ENCODE data around the gene ABLIM2. TPM values are rescaled to one million over a fixed set of nuclear protein-coding genes. Genes with fewer than 3 reads are reported as not detected.

Gene ABLIM2
- total RNA-seq, 1 experiment from 2014 or later = 6.1 TPM

DNA sequence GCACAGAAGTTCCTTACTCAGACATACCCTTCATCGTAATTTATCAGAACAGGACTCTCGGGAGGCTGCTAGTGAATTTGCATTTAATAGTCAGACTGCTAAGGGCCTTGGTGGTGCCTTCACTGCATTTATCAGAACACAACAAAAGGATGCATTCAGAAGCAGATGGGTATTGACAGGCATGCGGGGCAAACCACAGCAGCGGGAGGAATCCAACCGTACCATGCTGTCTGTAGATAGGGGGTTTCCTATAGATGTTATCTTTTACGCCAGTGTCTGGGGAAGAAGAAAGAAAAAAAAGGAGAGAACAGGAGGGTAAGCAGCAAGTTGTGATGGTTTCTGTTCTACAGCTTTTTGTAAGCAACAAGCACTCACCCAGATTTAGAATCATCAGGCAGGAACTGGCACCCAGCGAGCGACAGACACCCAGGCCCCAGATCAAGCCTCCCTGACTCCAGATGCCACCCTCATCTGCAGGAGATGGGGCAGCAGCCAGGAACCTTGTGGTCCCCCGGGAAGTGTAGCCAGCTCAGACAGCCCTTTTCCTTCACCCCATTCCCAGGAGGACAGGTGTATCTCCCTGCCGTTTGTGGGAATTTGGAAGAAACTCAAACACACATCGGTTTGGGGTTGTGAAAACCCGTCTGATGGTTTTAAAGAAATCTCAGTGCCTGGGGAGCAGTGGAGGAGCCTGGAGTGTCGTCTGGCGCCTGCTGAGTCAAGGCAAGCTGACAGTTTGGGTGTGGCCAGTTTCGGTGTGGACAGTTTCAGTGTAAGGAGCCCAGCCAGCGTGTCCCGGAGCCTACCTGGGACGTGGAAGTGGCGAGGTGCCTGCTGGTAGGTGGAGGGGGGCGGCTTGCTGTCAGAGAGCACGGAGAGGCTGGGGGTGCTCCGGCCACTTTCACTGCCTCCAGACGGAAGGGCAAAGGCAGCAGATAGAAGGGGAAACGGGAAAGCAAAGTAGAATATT lies 138.9 kb downstream of the ABLIM2 start:
- CTCF ChIA-PET = no interaction called here
- H3K9me2 ChIP-seq (ENCODE audit: insufficient read depth) = no peaks in the 10 kb centered on the region
- POLR2A ChIA-PET = no interaction called here
- no peaks in the 10 kb centered on the region for H4K20me1 ChIP-seq (ENCODE audit: insufficient read depth)
- H3K4me1 ChIP-seq (ENCODE audit: control insufficient read depth in 1 of 2, insufficient read depth in 2 of 2, low read length in 2 of 2) = peaks cover 0 to 26% of the 10 kb centered on the region in 2 experiments; a peak in 2 of 4 replicates
- H3K9me3 ChIP-seq (ENCODE audit: control insufficient read depth in 1 of 2, insufficient read depth in 1 of 2, low read depth in 1 of 2, low read length in 2 of 2) = no peaks in the 10 kb centered on the region
- no TSS peak for BruUV-seq (replicated peaks)
- intact Hi-C loops (cut with micrococcal nuclease) = no loop called here
- H3K36me3 ChIP-seq (ENCODE audit: control insufficient read depth in 1 of 2, insufficient read depth in 2 of 2, low read length in 2 of 2) = no peaks in the 10 kb centered on the region
- H3K4me3 ChIP-seq (replicated peaks in 1 of 2; ENCODE audit: low read depth in 1 of 2, low read length in 2 of 2) = peak overlapping the region in 1 of 2 experiments; percentile 36; a peak in 2 of 4 replicates
- ATAC-seq = peak; percentile 55
- H3K4me2 ChIP-seq (ENCODE audit: low read length) = peak overlapping the region; percentile 68
- no peak overlapping the region for H2AFZ ChIP-seq (ENCODE audit: low read depth, low read length, poor library complexity, severe bottlenecking)
- no peaks in the 10 kb centered on the region for H3K79me2 ChIP-seq (ENCODE audit: insufficient read depth, low read length)
- no peak for DNase-seq (ENCODE audit: low read depth, low spot score)
- no peak overlapping the region for H3K27ac ChIP-seq (ENCODE audit: low read depth, low read length)
- RAD21 ChIA-PET (ENCODE audit: low non-redundant PET in 1 of 2, low total read pairs in 2 of 2, uncharacterized antibody in 2 of 2, unreplicated experiment in 2 of 2) = no interaction called here
- H3K27me3 ChIP-seq (ENCODE audit: insufficient read depth, low read length) = no peaks in the 10 kb centered on the region
- TF ChIP-seq, protein P1, sequence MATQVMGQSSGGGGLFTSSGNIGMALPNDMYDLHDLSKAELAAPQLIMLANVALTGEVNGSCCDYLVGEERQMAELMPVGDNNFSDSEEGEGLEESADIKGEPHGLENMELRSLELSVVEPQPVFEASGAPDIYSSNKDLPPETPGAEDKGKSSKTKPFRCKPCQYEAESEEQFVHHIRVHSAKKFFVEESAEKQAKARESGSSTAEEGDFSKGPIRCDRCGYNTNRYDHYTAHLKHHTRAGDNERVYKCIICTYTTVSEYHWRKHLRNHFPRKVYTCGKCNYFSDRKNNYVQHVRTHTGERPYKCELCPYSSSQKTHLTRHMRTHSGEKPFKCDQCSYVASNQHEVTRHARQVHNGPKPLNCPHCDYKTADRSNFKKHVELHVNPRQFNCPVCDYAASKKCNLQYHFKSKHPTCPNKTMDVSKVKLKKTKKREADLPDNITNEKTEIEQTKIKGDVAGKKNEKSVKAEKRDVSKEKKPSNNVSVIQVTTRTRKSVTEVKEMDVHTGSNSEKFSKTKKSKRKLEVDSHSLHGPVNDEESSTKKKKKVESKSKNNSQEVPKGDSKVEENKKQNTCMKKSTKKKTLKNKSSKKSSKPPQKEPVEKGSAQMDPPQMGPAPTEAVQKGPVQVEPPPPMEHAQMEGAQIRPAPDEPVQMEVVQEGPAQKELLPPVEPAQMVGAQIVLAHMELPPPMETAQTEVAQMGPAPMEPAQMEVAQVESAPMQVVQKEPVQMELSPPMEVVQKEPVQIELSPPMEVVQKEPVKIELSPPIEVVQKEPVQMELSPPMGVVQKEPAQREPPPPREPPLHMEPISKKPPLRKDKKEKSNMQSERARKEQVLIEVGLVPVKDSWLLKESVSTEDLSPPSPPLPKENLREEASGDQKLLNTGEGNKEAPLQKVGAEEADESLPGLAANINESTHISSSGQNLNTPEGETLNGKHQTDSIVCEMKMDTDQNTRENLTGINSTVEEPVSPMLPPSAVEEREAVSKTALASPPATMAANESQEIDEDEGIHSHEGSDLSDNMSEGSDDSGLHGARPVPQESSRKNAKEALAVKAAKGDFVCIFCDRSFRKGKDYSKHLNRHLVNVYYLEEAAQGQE (IDR thresholded peaks at IDR 0.05; ENCODE audit: low read depth) = no peak
- peak; percentile 25; the same call in 1 of the 2 replicates for TF ChIP-seq POLR2AphosphoS5 (IDR thresholded peaks at IDR 0.05; ENCODE audit: low read depth, low read length)
- H3K9ac ChIP-seq (ENCODE audit: low read length) = peak overlapping the region; percentile 22; the same call in 1 of the 2 replicates

DNA sequence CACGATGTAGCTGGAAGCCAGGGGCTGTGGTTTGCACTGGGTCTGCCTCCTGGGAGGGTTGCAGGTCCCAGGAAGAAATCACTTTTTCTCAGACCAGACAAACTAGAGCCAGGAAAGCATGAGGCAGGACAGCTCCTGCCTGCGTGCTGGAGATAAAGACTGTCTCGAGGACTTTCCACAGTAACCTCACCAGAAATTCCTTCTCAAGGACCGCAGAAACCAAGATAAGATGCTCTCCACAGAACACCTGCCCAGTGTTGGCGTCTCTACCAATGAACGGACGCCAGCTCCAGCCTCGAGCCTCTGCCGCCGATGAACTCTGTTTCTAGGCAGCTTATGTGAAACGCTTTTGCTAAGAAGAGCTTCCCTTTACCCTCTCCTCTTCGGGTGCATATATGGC lies 142.1 kb downstream of the ABLIM2 start:
- peaks cover 6% of the 10 kb centered on the region; the same call in 1 of the 2 replicates for H3K27me3 ChIP-seq (ENCODE audit: insufficient read depth, low read length)
- H3K9ac ChIP-seq (ENCODE audit: low read length) = no peak overlapping the region
- ChIA-PET CTCF (no interaction called here), RAD21 (ENCODE audit: low non-redundant PET in 1 of 2, low total read pairs in 2 of 2, uncharacterized antibody in 2 of 2, unreplicated experiment in 2 of 2) (no interaction called here), POLR2A (no interaction called here)
- H3K9me3 ChIP-seq (ENCODE audit: control insufficient read depth in 1 of 2, insufficient read depth in 1 of 2, low read depth in 1 of 2, low read length in 2 of 2) = no peaks in the 10 kb centered on the region
- BruUV-seq (replicated peaks) = no TSS peak
- no peak overlapping the region for H2AFZ ChIP-seq (ENCODE audit: low read depth, low read length, poor library complexity, severe bottlenecking)
- ATAC-seq (no peak), DNase-seq (ENCODE audit: low read depth, low spot score) (no peak)
- H3K4me1 ChIP-seq (ENCODE audit: control insufficient read depth in 1 of 2, insufficient read depth in 2 of 2, low read length in 2 of 2) = peaks cover 0 to 24% of the 10 kb centered on the region in 2 experiments; a peak in 2 of 4 replicates
- no peaks in the 10 kb centered on the region for H4K20me1 ChIP-seq (ENCODE audit: insufficient read depth)
- no peaks in the 10 kb centered on the region for H3K36me3 ChIP-seq (ENCODE audit: control insufficient read depth in 1 of 2, insufficient read depth in 2 of 2, low read length in 2 of 2)
- intact Hi-C loops (cut with micrococcal nuclease) = no loop called here
- H3K4me2 ChIP-seq (ENCODE audit: low read length) = no peak overlapping the region
- no peaks in the 10 kb centered on the region for H3K79me2 ChIP-seq (ENCODE audit: insufficient read depth, low read length)
- H3K27ac ChIP-seq (ENCODE audit: low read depth, low read length) = no peak overlapping the region
- no peak overlapping the region for H3K4me3 ChIP-seq (replicated peaks in 1 of 2; ENCODE audit: low read depth in 1 of 2, low read length in 2 of 2)
- no peaks in the 10 kb centered on the region for H3K9me2 ChIP-seq (ENCODE audit: insufficient read depth)
- TF ChIP-seq EZH2phosphoT487 (IDR thresholded peaks at IDR 0.05; ENCODE audit: borderline replicate concordance) (no peak), CBX3 (IDR thresholded peaks at IDR 0.05; ENCODE audit: low read depth) (no peak), FOSL1 (IDR thresholded peaks at IDR 0.05; ENCODE audit: low read depth) (no peak), RAD21 (IDR thresholded peaks at IDR 0.05; ENCODE audit: low read depth) (no peak), SIN3A (IDR thresholded peaks at IDR 0.05; ENCODE audit: low read depth) (no peak), POLR2AphosphoS5 (IDR thresholded peaks at IDR 0.05; ENCODE audit: low read depth, low read length) (no peak), TCF7L2 (IDR thresholded peaks at IDR 0.05; ENCODE audit: borderline replicate concordance, extremely low read depth, insufficient read depth, insufficient read length) (no peak), SP1 (IDR thresholded peaks at IDR 0.05; ENCODE audit: low read depth) (no peak)
- TF ChIP-seq, protein P2, sequence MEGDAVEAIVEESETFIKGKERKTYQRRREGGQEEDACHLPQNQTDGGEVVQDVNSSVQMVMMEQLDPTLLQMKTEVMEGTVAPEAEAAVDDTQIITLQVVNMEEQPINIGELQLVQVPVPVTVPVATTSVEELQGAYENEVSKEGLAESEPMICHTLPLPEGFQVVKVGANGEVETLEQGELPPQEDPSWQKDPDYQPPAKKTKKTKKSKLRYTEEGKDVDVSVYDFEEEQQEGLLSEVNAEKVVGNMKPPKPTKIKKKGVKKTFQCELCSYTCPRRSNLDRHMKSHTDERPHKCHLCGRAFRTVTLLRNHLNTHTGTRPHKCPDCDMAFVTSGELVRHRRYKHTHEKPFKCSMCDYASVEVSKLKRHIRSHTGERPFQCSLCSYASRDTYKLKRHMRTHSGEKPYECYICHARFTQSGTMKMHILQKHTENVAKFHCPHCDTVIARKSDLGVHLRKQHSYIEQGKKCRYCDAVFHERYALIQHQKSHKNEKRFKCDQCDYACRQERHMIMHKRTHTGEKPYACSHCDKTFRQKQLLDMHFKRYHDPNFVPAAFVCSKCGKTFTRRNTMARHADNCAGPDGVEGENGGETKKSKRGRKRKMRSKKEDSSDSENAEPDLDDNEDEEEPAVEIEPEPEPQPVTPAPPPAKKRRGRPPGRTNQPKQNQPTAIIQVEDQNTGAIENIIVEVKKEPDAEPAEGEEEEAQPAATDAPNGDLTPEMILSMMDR (IDR thresholded peaks at IDR 0.05 in 2 of 3, conservative IDR thresholded peaks at IDR 0.05 in 1 of 3; ENCODE audit: borderline replicate concordance in 1 of 3, insufficient read depth in 1 of 3, low read depth in 2 of 3, low read length in 2 of 3) = no peak
- TF ChIP-seq, protein P3, sequence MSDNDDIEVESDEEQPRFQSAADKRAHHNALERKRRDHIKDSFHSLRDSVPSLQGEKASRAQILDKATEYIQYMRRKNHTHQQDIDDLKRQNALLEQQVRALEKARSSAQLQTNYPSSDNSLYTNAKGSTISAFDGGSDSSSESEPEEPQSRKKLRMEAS (IDR thresholded peaks at IDR 0.05) = no peak
